ENCODE measurements around the gene ASB5.
"Not testable (repeated sequence)": the region's sequence is repeated elsewhere in the genome, so short reads cannot be mapped to it uniquely, and the experiment has no call there.

Gene ASB5

GRCh38 chr4:176223561-176223960, 45.5 kb downstream of the ASB5 start:
- no peak for TF ChIP-seq CTCF (IDR thresholded peaks at IDR 0.05; ENCODE audit: insufficient read depth, low read length, poor library complexity, severe bottlenecking)
- no peak for TF ChIP-seq EZH2phosphoT487 (conservative IDR thresholded peaks at IDR 0.05; ENCODE audit: low read length)
- Histone ChIP-seq H3K79me2 (ENCODE audit: insufficient read depth, low read length) (no peaks in the 10 kb centered on the region), H3K4me3 (ENCODE audit: insufficient read depth, low read length, poor library complexity, severe bottlenecking) (no peak overlapping the region), H3F3A (ENCODE audit: insufficient read depth) (no peaks in the 10 kb centered on the region), H3K9ac (ENCODE audit: low read length) (no peak overlapping the region), H3K27me3 (ENCODE audit: low read length) (no peaks in the 10 kb centered on the region), H3K9me2 (replicated peaks; ENCODE audit: insufficient read depth, low read length) (no peaks in the 10 kb centered on the region), H3K27ac (ENCODE audit: low read depth, low read length) (no peak overlapping the region), H3K36me3 (ENCODE audit: low read length) (no peaks in the 10 kb centered on the region), H3K4me2 (ENCODE audit: low read depth, low read length, poor library complexity, severe bottlenecking) (no peak overlapping the region), H3K9me3 (ENCODE audit: insufficient read depth, low read length) (no peaks in the 10 kb centered on the region), H4K20me1 (ENCODE audit: low read depth, low read length) (no peaks in the 10 kb centered on the region), H2AFZ (ENCODE audit: low read depth, low read length, severe bottlenecking) (no peak overlapping the region)

- no peak overlapping the region for H3K9ac ChIP-seq (ENCODE audit: low read length)
- no peaks in the 10 kb centered on the region for H3K9me3 ChIP-seq (ENCODE audit: insufficient read depth, low read length)
- no peak for TF ChIP-seq EZH2phosphoT487 (conservative IDR thresholded peaks at IDR 0.05; ENCODE audit: low read length)
- no peak for TF ChIP-seq CTCF (IDR thresholded peaks at IDR 0.05; ENCODE audit: insufficient read depth, low read length, poor library complexity, severe bottlenecking)
- H4K20me1 ChIP-seq (ENCODE audit: low read depth, low read length) = no peaks in the 10 kb centered on the region
- no peaks in the 10 kb centered on the region for H3K36me3 ChIP-seq (ENCODE audit: low read length)
- H3F3A ChIP-seq (ENCODE audit: insufficient read depth) = 0 out of 2 replicates have a peak, but pooled peaks cover 3% of the 10 kb centered on the region
- H3K4me2 ChIP-seq (ENCODE audit: low read depth, low read length, poor library complexity, severe bottlenecking) = no peak overlapping the region
- no peaks in the 10 kb centered on the region for H3K9me2 ChIP-seq (replicated peaks; ENCODE audit: insufficient read depth, low read length)
- no peak overlapping the region for H2AFZ ChIP-seq (ENCODE audit: low read depth, low read length, severe bottlenecking)
- no peak overlapping the region for H3K27ac ChIP-seq (ENCODE audit: low read depth, low read length)
- H3K79me2 ChIP-seq (ENCODE audit: insufficient read depth, low read length) = no peaks in the 10 kb centered on the region
- no peaks in the 10 kb centered on the region for H3K27me3 ChIP-seq (ENCODE audit: low read length)
- H3K4me3 ChIP-seq (ENCODE audit: insufficient read depth, low read length, poor library complexity, severe bottlenecking) = no peak overlapping the region
These were observed 46.9 kb downstream of the ASB5 start for GRCh38 chr4:176222149-176222548.

GRCh38 chr4:176217510-176217909, 51.5 kb downstream of the ASB5 start:
- no peak overlapping the region for H3K9ac ChIP-seq (ENCODE audit: low read length)
- H3K27ac ChIP-seq (ENCODE audit: low read depth, low read length) = no peak overlapping the region
- H3K9me2 ChIP-seq (replicated peaks; ENCODE audit: insufficient read depth, low read length) = no peaks in the 10 kb centered on the region
- no peaks in the 10 kb centered on the region for H3K36me3 ChIP-seq (ENCODE audit: low read length)
- H3K27me3 ChIP-seq (ENCODE audit: low read length) = no peaks in the 10 kb centered on the region
- H3K79me2 ChIP-seq (ENCODE audit: insufficient read depth, low read length) = no peaks in the 10 kb centered on the region
- TF ChIP-seq CTCF (IDR thresholded peaks at IDR 0.05; ENCODE audit: insufficient read depth, low read length, poor library complexity, severe bottlenecking) (no peak), EZH2phosphoT487 (conservative IDR thresholded peaks at IDR 0.05; ENCODE audit: low read length) (no peak)
- H4K20me1 ChIP-seq (ENCODE audit: low read depth, low read length) = no peaks in the 10 kb centered on the region
- H3K9me3 ChIP-seq (ENCODE audit: insufficient read depth, low read length) = no peaks in the 10 kb centered on the region
- 0 out of 2 replicates have a peak, but pooled peaks cover 3% of the 10 kb centered on the region for H3F3A ChIP-seq (ENCODE audit: insufficient read depth)
- H2AFZ ChIP-seq (ENCODE audit: low read depth, low read length, severe bottlenecking) = no peak overlapping the region
- no peak overlapping the region for H3K4me2 ChIP-seq (ENCODE audit: low read depth, low read length, poor library complexity, severe bottlenecking)
- no peak overlapping the region for H3K4me3 ChIP-seq (ENCODE audit: insufficient read depth, low read length, poor library complexity, severe bottlenecking)

- H3K79me2 ChIP-seq (ENCODE audit: insufficient read depth, low read length); H2AFZ ChIP-seq (ENCODE audit: low read depth, low read length, severe bottlenecking); H3K9me2 ChIP-seq (replicated peaks; ENCODE audit: insufficient read depth, low read length); H3K4me2 ChIP-seq (ENCODE audit: low read depth, low read length, poor library complexity, severe bottlenecking); H3K4me3 ChIP-seq (ENCODE audit: insufficient read depth, low read length, poor library complexity, severe bottlenecking); H3K9ac ChIP-seq (ENCODE audit: low read length); H3K36me3 ChIP-seq (ENCODE audit: low read length); H3F3A ChIP-seq (ENCODE audit: insufficient read depth); H3K9me3 ChIP-seq (ENCODE audit: insufficient read depth, low read length); H3K27me3 ChIP-seq (ENCODE audit: low read length); H4K20me1 ChIP-seq (ENCODE audit: low read depth, low read length); H3K27ac ChIP-seq (ENCODE audit: low read depth, low read length): not testable (repeated sequence)
These were observed 56.7 kb downstream of the ASB5 start for GRCh38 chr4:176212351-176212750.
